ENCODE measurements around the gene WASF2.

DNA sequence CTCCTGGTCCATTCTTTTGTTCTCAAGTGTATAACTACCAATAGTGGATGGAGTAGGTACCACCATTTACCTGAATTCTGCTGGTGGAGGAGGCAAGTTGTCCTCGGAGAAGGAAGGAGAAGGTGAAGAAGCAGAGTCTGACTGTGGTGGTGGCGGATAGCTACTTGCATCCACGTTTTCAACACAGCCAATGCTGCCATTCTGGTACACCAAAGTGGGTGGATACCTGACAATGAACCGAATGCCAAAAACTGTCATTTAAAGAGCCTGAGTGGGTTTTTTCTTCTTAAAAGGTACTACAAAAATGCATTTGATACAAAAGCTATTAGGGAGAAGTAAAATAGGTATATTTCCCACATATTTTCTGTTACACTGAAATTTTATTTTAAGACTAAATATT is 77.5 kb downstream of the WASF2 start:
- TF ChIP-seq CTCF (IDR thresholded peaks at IDR 0.05; ENCODE audit: control extremely low read depth in 1 of 3, insufficient read depth in 1 of 3, low read depth in 1 of 3, low read length in 3 of 3): no peak
- TF ChIP-seq SP4 (IDR thresholded peaks at IDR 0.05; ENCODE audit: low read length): no peak

All from H1 (cell line).